HG02678 (cell line): ENCODE measurements around the gene NIM1K.
"Not testable (repeated sequence)": the region's sequence is repeated elsewhere in the genome, so short reads cannot be mapped to it uniquely, and the experiment has no call there.

Source experiments
- ATAC-seq: cut with Tn5 transposase; IDR thresholded peaks from one replicate; pipeline ENCODE4 v1.9.1; 2021; ENCODE audit warnings: mild to moderate bottlenecking, moderate library complexity; ENCODE audit not compliant: unreplicated experiment

Gene NIM1K

DNA sequence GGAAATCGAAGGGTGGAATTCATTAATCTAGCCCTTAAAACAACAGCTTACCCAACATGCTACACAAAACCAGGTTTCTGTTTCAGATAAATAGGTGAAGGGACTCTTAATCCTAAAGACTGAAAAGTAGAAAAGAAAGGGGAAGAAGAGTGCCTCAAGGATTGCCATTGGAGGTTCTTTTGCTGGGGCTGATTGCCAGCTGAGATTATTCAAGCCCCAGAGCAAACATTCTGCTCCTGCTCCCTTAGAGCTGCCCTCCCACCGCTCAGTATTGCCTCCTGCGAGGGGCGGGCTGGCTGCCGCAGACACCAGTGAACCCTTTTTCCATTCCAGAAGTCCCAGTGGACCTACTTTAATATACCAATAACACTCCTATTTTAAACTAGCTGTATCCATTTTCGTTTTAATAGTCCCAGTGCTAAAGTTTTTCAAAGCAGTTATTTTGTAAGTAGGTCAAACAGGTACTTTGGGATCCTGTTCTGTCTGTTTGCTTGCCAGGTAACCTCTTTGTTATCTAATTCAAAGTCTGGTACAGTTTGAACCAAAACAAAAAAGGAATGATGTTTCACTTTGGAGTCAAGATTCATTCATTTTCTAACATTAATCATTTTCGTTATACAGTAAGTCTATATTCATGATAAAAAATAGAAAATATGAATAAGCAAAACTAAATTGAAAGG, 82.5 kb downstream of the NIM1K start:
- ATAC-seq, result no peak

GRCh38 chr5:43275391-43275790, 83.4 kb downstream of the NIM1K start:
- no peak for ATAC-seq

- ATAC-seq, result no peak
These were observed 87.7 kb downstream of the NIM1K start for GRCh38 chr5:43279548-43280274.

DNA sequence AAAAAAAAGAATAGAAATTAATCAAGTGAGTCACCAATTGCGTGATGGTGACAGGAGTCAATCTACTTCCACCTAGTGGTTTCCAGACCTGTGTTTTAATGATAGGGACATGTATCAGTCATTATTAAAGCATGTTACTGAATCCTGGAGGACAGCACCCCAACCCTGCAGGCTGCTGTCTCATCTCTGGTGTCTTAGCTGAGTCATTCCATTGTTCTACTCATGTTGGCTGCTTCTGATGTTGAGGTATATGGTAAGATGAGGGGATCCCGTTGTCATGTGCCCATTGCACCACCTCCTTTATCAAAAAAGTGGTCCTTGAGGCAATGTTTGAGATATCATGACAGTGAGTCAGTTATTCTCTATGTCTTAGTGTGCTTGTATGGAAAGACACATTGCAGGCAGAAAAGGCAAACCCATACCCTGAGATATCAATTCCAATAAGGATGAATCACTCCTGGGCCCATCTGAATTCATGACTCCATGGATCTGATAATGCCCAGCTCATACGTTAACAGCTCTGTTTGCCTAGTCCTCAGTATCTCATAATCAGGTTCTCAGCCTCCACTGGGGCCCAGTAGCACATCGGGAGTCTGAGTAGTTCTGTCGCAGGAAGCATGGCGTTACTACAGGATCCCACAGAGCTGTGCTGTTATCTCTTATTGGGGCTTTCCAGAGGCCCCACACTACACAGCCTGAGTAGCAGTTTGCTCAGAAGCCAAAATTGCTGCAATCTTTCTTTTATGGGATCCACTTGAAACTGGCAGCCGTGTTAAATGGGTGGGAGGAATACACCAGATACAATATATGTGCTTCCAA, 90.0 kb downstream of the NIM1K start:
- no peak for ATAC-seq

- ATAC-seq, result no peak
These were observed 94.6 kb downstream of the NIM1K start for GRCh38 chr5:43286623-43287022.

DNA sequence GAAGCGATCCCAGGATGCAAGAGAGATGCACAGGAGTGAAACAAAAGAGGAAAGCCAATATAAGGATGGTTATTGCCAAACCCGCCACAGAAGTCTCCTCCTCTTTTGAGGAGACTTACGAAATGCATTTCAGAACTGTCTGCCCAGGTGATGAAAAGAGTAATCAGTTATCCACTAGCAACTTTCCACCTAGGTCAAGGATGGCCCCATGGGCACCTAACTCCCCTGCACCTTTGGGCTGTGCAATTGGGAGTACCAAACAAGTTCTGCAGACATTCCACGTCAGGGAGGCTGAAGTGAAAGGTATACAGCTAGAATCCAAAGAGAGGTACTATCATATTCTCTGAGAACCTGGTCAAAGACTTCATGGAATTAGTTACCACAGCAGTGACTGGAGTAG, 95.5 kb downstream of the NIM1K start:
- no peak for ATAC-seq

DNA sequence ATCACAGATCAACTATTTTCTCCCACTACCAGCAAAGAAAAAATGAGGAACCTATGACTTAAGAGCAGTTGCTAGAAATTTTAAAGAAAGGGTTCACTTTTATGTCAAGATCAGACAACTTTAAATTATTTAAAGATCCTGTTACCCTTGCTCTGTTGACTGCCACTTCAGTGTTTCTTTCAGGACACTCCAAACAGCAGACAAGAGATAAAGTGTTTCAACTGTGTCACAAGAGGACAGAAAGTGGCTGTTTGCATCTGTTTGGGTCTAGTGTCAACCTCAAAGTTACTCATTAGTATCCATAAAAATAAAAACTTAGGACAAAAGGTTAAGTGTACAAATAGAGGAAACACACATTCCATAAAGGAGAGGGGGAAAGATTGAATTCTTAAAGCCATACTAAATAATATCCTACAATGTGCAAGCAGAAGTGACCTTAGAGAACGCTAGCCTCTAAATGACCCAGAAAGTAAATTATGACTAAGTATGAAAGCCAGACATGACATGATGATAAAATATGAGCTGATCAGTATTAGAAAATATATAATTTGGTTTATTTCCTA, 96.3 kb downstream of the NIM1K start:
- ATAC-seq, result no peak

DNA sequence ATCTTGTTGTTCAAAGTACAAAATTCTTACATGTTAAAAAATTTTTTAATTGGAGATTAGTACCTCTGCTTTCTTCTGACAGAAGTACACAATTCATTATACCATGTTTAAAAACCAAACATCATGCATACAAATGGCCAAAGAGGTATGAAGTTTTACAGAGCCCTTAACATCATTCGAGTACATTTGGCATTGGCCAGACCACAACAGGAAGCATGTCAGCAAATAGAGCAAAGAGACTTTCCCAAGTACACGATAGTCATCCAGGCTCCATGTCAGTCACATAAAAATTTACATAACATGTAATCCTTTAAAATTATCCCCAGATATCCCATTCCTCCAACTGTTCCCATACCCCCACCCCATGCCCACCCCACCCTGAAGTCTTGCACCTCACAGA, 98.7 kb downstream of the NIM1K start:
- no peak for ATAC-seq

- ATAC-seq, result no peak
These were observed 102.2 kb downstream of the NIM1K start for GRCh38 chr5:43294226-43294625.

DNA sequence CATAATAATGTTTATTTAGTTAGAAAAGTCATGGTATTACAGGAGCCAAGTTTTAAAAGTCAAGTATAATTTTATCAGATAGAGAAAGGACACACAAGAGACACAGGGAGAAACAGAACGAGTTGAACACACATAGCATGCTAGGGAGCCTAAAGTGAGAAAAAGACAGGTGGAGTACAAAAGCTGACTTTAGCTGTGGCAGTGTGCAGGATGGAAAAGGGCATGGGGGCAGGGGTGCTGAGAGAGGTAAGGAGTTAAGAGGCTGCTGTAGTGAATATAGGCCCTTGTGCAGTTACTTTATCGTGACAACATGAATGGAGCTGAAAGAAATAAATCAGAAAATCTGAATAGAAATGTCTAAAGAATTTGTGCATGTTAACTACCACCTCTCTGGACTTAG, 103.2 kb downstream of the NIM1K start:
- no peak for ATAC-seq

DNA sequence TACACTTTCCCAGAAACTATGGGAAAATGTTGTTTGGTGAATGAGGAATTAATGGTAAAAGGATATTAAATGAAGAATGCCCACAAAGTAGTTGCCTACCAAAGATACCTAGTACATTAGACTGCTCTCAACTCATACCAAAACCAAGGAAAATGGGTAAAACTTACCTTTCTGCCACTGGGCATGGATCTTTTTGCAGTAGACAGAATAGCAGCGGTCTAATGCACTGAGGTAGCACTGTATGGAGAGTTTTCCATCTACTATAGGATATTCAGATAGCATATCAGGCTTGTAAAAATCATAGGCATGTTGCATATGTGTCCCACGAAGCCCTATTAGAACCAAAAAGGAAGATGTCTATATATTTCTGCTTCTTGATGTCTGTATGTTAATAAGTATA, 104.8 kb downstream of the NIM1K start:
- ATAC-seq, result no peak

- no peak for ATAC-seq
These were observed 106.4 kb downstream of the NIM1K start for GRCh38 chr5:43298443-43298842.

GRCh38 chr5:43300112-43300511, 108.1 kb downstream of the NIM1K start:
- no peak for ATAC-seq

GRCh38 chr5:43301653-43302091, 109.6 kb downstream of the NIM1K start:
- ATAC-seq, result no peak

DNA sequence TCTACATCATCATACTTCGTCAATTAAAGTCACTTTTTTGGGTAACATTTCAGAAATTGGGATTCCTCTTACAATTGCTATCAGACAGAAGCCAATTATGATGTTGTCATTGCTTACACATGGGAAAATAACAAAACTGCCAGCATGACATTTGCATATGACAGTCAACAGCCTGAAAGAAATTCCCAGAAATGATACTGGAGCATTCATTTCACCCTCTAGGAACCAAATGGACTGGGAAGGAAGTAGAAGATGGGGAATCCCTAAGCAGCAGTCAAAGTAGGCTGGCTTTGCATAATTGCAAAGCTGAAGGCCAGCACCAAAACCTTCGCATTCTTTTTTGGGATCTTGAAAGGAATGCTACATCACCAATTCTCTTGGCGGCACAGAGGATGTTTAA, 110.5 kb downstream of the NIM1K start:
- no peak for ATAC-seq

- ATAC-seq, result no peak
These were observed 111.2 kb downstream of the NIM1K start for GRCh38 chr5:43303242-43303641.

GRCh38 chr5:43304525-43304924, 112.5 kb downstream of the NIM1K start:
- ATAC-seq, result peak; percentile 49

- peak; percentile 62 for ATAC-seq
These were observed 114.0 kb downstream of the NIM1K start for GRCh38 chr5:43305948-43306565.

DNA sequence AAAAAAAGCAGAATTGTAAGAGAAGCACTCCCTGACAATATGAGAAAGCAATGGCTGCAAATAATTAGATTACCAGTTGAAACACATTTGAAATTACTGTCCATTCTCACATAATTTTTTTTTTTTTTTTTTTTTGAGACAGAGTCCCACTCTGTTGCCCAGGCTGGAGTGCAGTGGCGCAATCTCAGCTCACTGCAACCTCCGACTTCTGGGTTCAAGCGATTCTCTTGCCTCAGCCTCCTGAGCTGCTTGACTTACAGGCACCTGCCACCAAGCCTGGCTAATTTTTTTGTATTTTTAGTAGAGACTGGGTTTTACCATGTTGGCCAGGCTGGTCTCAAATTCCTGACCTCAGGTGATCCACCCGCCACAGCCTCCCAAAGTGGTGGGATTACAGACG, 114.9 kb downstream of the NIM1K start:
- ATAC-seq, result not testable (repeated sequence)

- ATAC-seq, result no peak
These were observed 117.1 kb downstream of the NIM1K start for GRCh38 chr5:43309122-43309521.

DNA sequence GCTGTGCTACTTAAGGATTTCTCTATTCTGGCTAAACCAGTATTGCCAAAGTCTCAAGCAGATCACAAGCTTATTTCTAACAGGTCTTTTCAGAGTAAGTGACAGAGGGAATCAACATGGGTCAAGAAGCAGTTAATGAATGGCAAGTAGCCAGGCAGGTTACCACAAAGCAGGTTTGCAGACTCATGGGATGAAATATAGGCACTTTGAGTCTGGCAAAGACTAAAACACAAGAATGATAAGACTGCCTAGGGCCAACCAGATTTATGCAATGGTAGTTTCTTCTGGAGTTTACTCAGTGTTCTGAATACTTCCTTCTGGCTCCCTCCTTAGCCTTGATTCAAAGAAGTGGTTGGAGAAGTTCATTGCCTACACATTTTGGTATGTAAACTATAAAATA, 117.6 kb downstream of the NIM1K start:
- no peak for ATAC-seq
